Measurements from ENCODE around the gene HLA-DMA.

DNA sequence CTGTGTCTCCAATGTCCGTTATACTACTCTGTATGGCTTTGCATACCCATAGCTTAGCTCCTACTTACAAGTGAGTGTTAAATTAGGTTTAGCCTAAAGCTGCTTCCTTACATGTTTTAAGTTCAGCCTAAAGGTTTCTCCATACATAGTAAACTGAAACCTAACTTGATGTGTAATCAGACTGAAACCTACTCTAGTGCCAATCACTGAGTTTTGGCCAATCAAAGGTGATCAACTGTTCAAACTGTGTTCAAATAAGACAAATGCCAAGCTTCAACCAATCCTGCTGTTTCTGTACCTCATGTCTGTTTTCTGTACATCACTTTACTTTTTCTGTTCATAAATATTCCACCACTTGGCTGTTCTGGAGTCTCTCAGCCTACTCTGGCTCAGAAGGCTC is 36.5 kb upstream of the HLA-DMA start:
- no peak for TF ChIP-seq CTCF (conservative IDR thresholded peaks at IDR 0.05; ENCODE audit: low read depth, low read length)
- no peak for TF ChIP-seq EZH2 (IDR thresholded peaks at IDR 0.05; ENCODE audit: low read length, unreplicated experiment)
- TF ChIP-seq EZH2phosphoT487 (IDR thresholded peaks at IDR 0.05; ENCODE audit: borderline replicate concordance, low read length) = no peak

Measured in PC-3 (cell line).